A673 (cell line): ENCODE results near the gene PCDHGB2. TPM values are rescaled to one million over a fixed set of nuclear protein-coding genes. Genes with fewer than 3 reads are reported as not detected.
A peak's percentile ranks its signal among the peaks of the same experiment; 100 is the strongest.

Source experiments
- BruUV-seq: library from RNA; stranded (reverse); fragments of 400-500 nt; replicated peaks from 2 replicates; lab custom pipeline; 2021; lab: Mats Ljungman, UMichigan
- CTCF ChIA-PET: fragments of 300-600 bp; sonication (Branson Sonifier 250); formaldehyde crosslinking; loops from one replicate; lab custom pipeline; 2022; ENCODE audit warnings: antibody characterized with exemption; lab: Charles Lee
- POLR2A ChIA-PET: fragments of 300-600 bp; sonication (Branson Sonifier 250); formaldehyde crosslinking; loops from one replicate; lab custom pipeline; 2022; ENCODE audit warnings: antibody characterized with exemption; ENCODE audit not compliant: low non-redundant PET; lab: Charles Lee
- DNase-seq: peaks from one replicate; pipeline ENCODE4 v3.0.0-alpha.2; 2015; ENCODE audit warnings: low spot score
- H3K27ac ChIP-seq: fragments of 200-600 bp; sonication (generic); 2 replicates; pipeline ENCODE4 v1.5.1; 2016; ENCODE audit warnings: mixed run types, low read depth, mild to moderate bottlenecking, mixed read lengths, antibody characterized with exemption, low read length; ENCODE audit not compliant: poor library complexity, severe bottlenecking
- H3K27me3 ChIP-seq: fragments of 200-600 bp; sonication (generic); replicated peaks from 2 replicates; pipeline ENCODE4 v1.6.1; 2017; ENCODE audit warnings: mixed run types, low read depth, mild to moderate bottlenecking, mixed read lengths, antibody characterized with exemption, low read length; ENCODE audit not compliant: insufficient read depth, poor library complexity
- H3K36me3 ChIP-seq: fragments of 200-600 bp; sonication (generic); 2 replicates; pipeline ENCODE4 v1.6.1; 2016; ENCODE audit warnings: mixed run types, mild to moderate bottlenecking, mixed read lengths, antibody characterized with exemption, low read length; ENCODE audit not compliant: insufficient read depth, poor library complexity, severe bottlenecking
- H3K4me1 ChIP-seq: fragments of 200-600 bp; sonication (generic); 2 replicates; pipeline ENCODE4 v1.6.1; 2017; ENCODE audit warnings: mixed run types, mild to moderate bottlenecking, mixed read lengths, antibody characterized with exemption, low read length; ENCODE audit not compliant: insufficient read depth, poor library complexity, severe bottlenecking
- H3K4me3 ChIP-seq: fragments of 200-600 bp; sonication (generic); 2 replicates; pipeline ENCODE4 v1.5.1; 2016; ENCODE audit warnings: low read depth, mixed run types, mild to moderate bottlenecking, mixed read lengths, low read length; ENCODE audit not compliant: poor library complexity, severe bottlenecking
- H3K9me3 ChIP-seq: fragments of 200-600 bp; sonication (generic); 2 replicates; pipeline ENCODE4 v1.6.1; 2016; ENCODE audit warnings: mixed run types, low read depth, mild to moderate bottlenecking, mixed read lengths, antibody characterized with exemption, low read length; ENCODE audit not compliant: poor library complexity, severe bottlenecking
- EZH2 ChIP-seq: fragments of 200-600 bp; sonication (generic); IDR thresholded peaks from 2 replicates; pipeline ENCODE4 v1.6.1; 2017; ENCODE audit warnings: borderline replicate concordance, low read depth, mild to moderate bottlenecking, mixed read lengths, antibody characterized with exemption, low read length; ENCODE audit not compliant: poor library complexity, severe bottlenecking
- intact Hi-C: fragments of 100-400 bp; cut with micrococcal nuclease; formaldehyde crosslinking; loops from one replicate; pipeline ENCODE4 v1.10.0; 2022; ENCODE audit not compliant: unreplicated experiment
- total RNA-seq: library from RNA; stranded (reverse); gene quantifications from 2 replicates; pipeline ENCODE4 v1.2.3, GENCODE V29; 2021
- TF ChIP-seq, protein P1 (sequence below): fragments of 300-800, 200-600 bp; sonication (generic); conservative IDR thresholded peaks from 2 replicates; pipeline ENCODE4 v1.5.1; 2017; ENCODE audit warnings: low read depth, mild to moderate bottlenecking, antibody characterized with exemption, low read length, moderate library complexity, mixed read lengths

PCDHGB2 gene
- total RNA-seq, 1 experiment from 2014 or later = 6.5 TPM

DNA sequence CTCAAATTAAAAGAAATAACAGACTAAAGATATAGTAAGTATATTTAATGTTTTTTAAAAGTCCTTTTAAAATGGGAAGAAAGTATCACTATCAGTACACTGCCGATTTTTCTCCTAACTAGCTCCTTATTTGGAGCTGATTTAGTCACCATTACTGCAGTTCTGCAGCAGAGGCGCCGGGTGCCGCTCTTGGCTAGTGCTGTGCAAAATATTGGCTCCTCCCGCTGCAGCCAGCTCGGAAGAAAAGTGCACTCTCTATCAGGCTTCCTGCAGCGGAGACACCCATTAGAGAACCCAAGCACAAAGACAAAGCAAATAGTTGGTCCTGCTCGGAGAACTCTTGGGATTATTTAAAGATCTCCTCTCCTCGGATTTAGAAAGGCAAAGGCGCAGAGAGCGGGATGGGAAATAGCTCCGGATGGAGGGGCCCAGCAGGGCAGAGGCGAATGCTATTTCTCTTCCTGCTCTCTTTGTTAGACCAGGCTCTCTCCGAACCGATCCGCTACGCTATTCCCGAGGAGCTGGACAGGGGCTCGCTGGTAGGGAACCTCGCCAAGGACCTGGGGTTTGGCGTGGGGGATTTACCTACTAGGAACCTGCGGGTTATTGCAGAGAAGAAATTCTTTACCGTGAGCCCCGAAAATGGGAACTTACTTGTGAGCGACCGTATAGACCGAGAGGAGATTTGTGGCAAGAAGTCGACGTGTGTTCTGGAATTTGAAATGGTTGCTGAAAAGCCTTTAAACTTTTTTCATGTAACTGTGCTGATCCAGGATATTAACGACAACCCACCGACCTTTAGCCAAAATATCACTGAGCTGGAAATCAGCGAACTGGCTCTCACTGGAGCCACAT is 10.4 kb downstream of the PCDHGB2 start, which contains the start of gene PCDHGB3:
Gene PCDHGB3 (plus strand): TSS at position 249 of the 855 bp plus-strand sequence. CDS start 153 bp downstream, at position 402.
- Histone ChIP-seq H3K4me3 (no peak within 1 kb of the TSS), H3K27me3 (no peaks in the 10 kb centered on the region), H3K36me3 (no peaks in the 10 kb centered on the region), H3K9me3 (peaks cover 26% of the 10 kb centered on the region), H3K27ac (no peak within 1 kb of the TSS), H3K4me1 (no peaks in the 10 kb centered on the region)
- ChIA-PET CTCF (interaction anchor here (0.5 to 0.8 kb wide), 4 partner anchors 51 to 197 kb away, joined by 3 to 4 read pairs (median 4); no protein-coding TSS in a partner anchor), POLR2A (interaction anchor here (0.7 kb wide), 1 partner anchor 238 kb away, joined by 4 read pairs; no protein-coding TSS in a partner anchor)
- intact Hi-C loops = no loop called here
- no TSS peak for BruUV-seq
- no peak for TF ChIP-seq EZH2
- TF ChIP-seq, protein P1, sequence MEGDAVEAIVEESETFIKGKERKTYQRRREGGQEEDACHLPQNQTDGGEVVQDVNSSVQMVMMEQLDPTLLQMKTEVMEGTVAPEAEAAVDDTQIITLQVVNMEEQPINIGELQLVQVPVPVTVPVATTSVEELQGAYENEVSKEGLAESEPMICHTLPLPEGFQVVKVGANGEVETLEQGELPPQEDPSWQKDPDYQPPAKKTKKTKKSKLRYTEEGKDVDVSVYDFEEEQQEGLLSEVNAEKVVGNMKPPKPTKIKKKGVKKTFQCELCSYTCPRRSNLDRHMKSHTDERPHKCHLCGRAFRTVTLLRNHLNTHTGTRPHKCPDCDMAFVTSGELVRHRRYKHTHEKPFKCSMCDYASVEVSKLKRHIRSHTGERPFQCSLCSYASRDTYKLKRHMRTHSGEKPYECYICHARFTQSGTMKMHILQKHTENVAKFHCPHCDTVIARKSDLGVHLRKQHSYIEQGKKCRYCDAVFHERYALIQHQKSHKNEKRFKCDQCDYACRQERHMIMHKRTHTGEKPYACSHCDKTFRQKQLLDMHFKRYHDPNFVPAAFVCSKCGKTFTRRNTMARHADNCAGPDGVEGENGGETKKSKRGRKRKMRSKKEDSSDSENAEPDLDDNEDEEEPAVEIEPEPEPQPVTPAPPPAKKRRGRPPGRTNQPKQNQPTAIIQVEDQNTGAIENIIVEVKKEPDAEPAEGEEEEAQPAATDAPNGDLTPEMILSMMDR = peak; percentile 45
- DNase-seq = peak; percentile 48

DNA sequence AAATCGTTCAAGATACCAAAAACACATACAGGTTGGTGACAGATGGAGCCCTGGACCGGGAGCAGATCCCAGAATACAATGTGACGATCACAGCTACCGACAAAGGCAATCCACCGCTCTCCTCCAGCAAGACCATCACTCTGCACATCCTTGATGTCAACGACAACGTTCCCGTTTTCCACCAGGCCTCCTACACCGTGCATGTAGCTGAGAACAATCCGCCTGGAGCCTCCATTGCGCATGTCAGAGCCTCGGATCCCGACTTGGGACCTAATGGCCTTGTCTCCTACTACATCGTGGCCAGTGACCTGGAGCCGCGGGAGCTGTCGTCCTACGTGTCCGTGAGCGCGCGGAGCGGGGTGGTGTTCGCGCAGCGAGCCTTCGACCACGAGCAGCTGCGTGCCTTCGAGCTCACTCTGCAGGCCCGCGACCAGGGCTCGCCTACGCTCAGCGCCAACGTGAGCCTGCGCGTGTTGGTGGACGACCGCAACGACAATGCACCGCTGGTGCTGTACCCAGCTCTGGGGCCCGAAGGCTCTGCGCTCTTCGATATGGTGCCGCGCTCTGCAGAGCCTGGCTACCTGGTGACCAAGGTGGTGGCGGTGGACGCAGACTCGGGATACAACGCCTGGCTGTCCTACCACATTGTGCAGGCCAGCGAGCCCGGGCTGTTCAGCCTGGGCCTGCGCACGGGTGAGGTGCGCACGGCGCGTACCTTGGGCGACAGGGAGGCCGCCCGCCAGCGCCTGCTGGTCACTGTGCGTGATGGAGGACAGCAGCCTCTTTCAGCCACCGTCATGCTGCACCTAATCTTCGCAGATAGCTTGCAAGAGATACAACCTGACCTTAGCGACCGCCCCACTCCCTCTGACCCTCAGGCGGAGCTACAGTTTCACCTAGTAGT is 12.0 kb downstream of the PCDHGB2 start:
- intact Hi-C loops = no loop called here
- CTCF ChIA-PET = no interaction called here
- POLR2A ChIA-PET = interaction anchor here (0.6 kb wide), 1 partner anchor 37 kb away, joined by 3 read pairs; no protein-coding TSS in a partner anchor
- Histone ChIP-seq H3K4me3 (no peak overlapping the region), H3K4me1 (no peaks in the 10 kb centered on the region), H3K27me3 (no peaks in the 10 kb centered on the region), H3K36me3 (no peaks in the 10 kb centered on the region), H3K9me3 (peaks cover 25% of the 10 kb centered on the region), H3K27ac (no peak overlapping the region)
- BruUV-seq = no TSS peak
- no peak for DNase-seq
- TF ChIP-seq, protein P1 = no peak
- TF ChIP-seq EZH2 = no peak
